Measurements from ENCODE around the gene ATP1A3. TPM values are rescaled to one million over a fixed set of nuclear protein-coding genes. Genes with fewer than 3 reads are reported as not detected.

ATP1A3 gene
- total RNA-seq = 0.34 TPM in 1 of 2 replicates, not detected in the other

GRCh38 chr19:41993612-41994483 lies at the start of gene ATP1A3:
Gene ATP1A3 (minus strand): TSS chr19:41994230. CDS start chr19:41994076, 154 bp downstream.

GRCh38 chr19:41959056-41960053 lies 34.7 kb downstream of the ATP1A3 start, which contains the start of gene RABAC1:
Gene RABAC1 (minus strand): TSS chr19:41959321. CDS start chr19:41959292, 29 bp downstream.

GRCh38 chr19:41928221-41928683 lies 65.8 kb downstream of the ATP1A3 start, which contains the start of gene ERFL:
Gene ERFL (minus strand): TSS chr19:41928449. CDS start chr19:41912919, 15,530 bp downstream.

Other genes starting within 250 kb of the ATP1A3 start
- not detected in 2 replicates for gene CEACAM6, start 238.7 kb downstream of the ATP1A3 start, total RNA-seq
- gene CEACAM3, start 197.6 kb downstream of the ATP1A3 start, total RNA-seq = not detected in 2 replicates
- gene LYPD4, start 149.5 kb downstream of the ATP1A3 start, total RNA-seq = not detected in 2 replicates
- gene DMRTC2, start 149.2 kb downstream of the ATP1A3 start, total RNA-seq = not detected in 2 replicates
- 2,273 and 2,973 TPM in 2 replicates for gene RPS19, start 134.0 kb downstream of the ATP1A3 start, total RNA-seq
- 0.35 TPM in 1 of 2 replicates, not detected in the other for gene CD79A, start 117.0 kb downstream of the ATP1A3 start, total RNA-seq
- 38.1 and 53.3 TPM in 2 replicates for gene ARHGEF1, start 111.0 kb downstream of the ATP1A3 start, total RNA-seq
- gene ERFL, start 65.8 kb downstream of the ATP1A3 start, total RNA-seq = 0.23 and 0.77 TPM in 2 replicates
- gene RABAC1, start 34.9 kb downstream of the ATP1A3 start, total RNA-seq = 305 and 454 TPM in 2 replicates
- 0.77 TPM in 1 of 2 replicates, not detected in the other for gene GRIK5, start 76.0 kb upstream of the ATP1A3 start, total RNA-seq
- gene ZNF574, start 81.9 kb upstream of the ATP1A3 start, total RNA-seq = 12.5 and 20.0 TPM in 2 replicates
- not detected in 2 replicates for gene POU2F2, start 138.2 kb upstream of the ATP1A3 start, total RNA-seq
- gene DEDD2, start 223.4 kb upstream of the ATP1A3 start, total RNA-seq = 12.0 and 13.4 TPM in 2 replicates
- gene ZNF526, start 226.1 kb upstream of the ATP1A3 start, total RNA-seq = 4.3 and 8.2 TPM in 2 replicates
- 16.3 and 17.9 TPM in 2 replicates for gene GSK3A, start 248.4 kb upstream of the ATP1A3 start, total RNA-seq

All from pericardium fibroblast (primary cell).